ENCODE data around the gene SEMA4A. TPM values are rescaled to one million over a fixed set of nuclear protein-coding genes. Genes with fewer than 3 reads are reported as not detected.

The SEMA4A gene
- total and polyA plus RNA-seq, 9 of the 15 experiments (the other 6 are each of a cell fraction or from before 2014, with no cell fraction given): 0.04 to 1.7 (median 0.45) TPM

DNA sequence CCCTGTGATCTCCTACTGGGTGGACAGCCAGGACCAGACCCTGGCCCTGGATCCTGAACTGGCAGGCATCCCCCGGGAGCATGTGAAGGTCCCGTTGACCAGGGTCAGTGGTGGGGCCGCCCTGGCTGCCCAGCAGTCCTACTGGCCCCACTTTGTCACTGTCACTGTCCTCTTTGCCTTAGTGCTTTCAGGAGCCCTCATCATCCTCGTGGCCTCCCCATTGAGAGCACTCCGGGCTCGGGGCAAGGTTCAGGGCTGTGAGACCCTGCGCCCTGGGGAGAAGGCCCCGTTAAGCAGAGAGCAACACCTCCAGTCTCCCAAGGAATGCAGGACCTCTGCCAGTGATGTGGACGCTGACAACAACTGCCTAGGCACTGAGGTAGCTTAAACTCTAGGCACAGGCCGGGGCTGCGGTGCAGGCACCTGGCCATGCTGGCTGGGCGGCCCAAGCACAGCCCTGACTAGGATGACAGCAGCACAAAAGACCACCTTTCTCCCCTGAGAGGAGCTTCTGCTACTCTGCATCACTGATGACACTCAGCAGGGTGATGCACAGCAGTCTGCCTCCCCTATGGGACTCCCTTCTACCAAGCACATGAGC is 23.3 kb downstream of the SEMA4A start:
- no peak for TF ChIP-seq NR3C1 (CRISPR knock-in tag; IDR thresholded peaks at IDR 0.05)
- no peak for TF ChIP-seq HIVEP1 (CRISPR knock-in tag; IDR thresholded peaks at IDR 0.05)
- TF ChIP-seq GABPB1 (CRISPR knock-in tag; IDR thresholded peaks at IDR 0.05): no peak
- no peak for TF ChIP-seq ESRRA (IDR thresholded peaks at IDR 0.05; ENCODE audit: borderline replicate concordance, low read depth)
- TF ChIP-seq MAFG (tag; conservative IDR thresholded peaks at IDR 0.05): no peak
- TF ChIP-seq ZNF699 (CRISPR knock-in tag; IDR thresholded peaks at IDR 0.05; ENCODE audit: insufficient replicate concordance): no peak
- no peak for TF ChIP-seq ZNF436 (CRISPR knock-in tag; IDR thresholded peaks at IDR 0.05)
- no peak for TF ChIP-seq ZNF830 (CRISPR knock-in tag; IDR thresholded peaks at IDR 0.05)
- TF ChIP-seq RBM14 (IDR thresholded peaks at IDR 0.05; ENCODE audit: borderline replicate concordance, insufficient read depth, low read depth, low read length): no peak
- no peak for TF ChIP-seq FOXA1 (IDR thresholded peaks at IDR 0.05; ENCODE audit: borderline replicate concordance)
- intact Hi-C loops (cut with micrococcal nuclease) (no loop called here), in situ Hi-C loops (cut with MboI) (no loop called here)
- Histone ChIP-seq H3K27me3 (ENCODE audit: control insufficient read depth in 2 of 2, insufficient read depth in 2 of 2, low read length in 2 of 2) (no peaks in the 10 kb centered on the region), H3K4me2 (ENCODE audit: insufficient read depth, low read length) (no peak overlapping the region), H3K9ac (ENCODE audit: insufficient read depth in 1 of 2, low read depth in 2 of 2, low read length in 2 of 2) (peak overlapping the region in 1 of 2 experiments; percentile 69; a peak in 2 of 4 replicates), H2AFZ (ENCODE audit: low read depth, low read length) (no peak overlapping the region), H3K4me1 (replicated peaks in 1 of 2; ENCODE audit: control insufficient read depth in 2 of 2, insufficient read depth in 2 of 2, low read length in 2 of 2) (peaks cover 17 to 36% of the 10 kb centered on the region in 2 experiments; a peak in 4 of 5 replicates), H3K36me3 (ENCODE audit: control insufficient read depth, insufficient read depth, low read length) (no peaks in the 10 kb centered on the region), H3K79me2 (ENCODE audit: control insufficient read depth, insufficient read depth, low read length) (no peaks in the 10 kb centered on the region), H3K9me1 (ENCODE audit: control insufficient read depth, insufficient read depth, low read length) (no peaks in the 10 kb centered on the region), H3K9me3 (replicated peaks; ENCODE audit: control insufficient read depth, insufficient read depth, low read depth, low read length) (no peaks in the 10 kb centered on the region), H3K27ac (ENCODE audit: extremely low read depth, low read depth, low read length) (no peak overlapping the region), H4K20me1 (replicated peaks; ENCODE audit: control insufficient read depth, insufficient read depth, low read length) (no peaks in the 10 kb centered on the region), H3K4me3 (no peak overlapping the region)
- no peak for DNase-seq (ENCODE audit: extremely low read depth in 1 of 4, low spot score in 3 of 4)
- FAIRE-seq: no peak
- CTCF ChIA-PET (ENCODE audit: low intra/inter-chr PET ratio): no interaction called here
- no TSS peak for BruUV-seq (replicated peaks)
- no peak for ATAC-seq
- 61% methylated on average over 11 of the region's 12 CpGs for WGBS (ENCODE audit: insufficient coverage, low coverage, missing lambda C conversion rate)
- POLR2A ChIA-PET: interaction anchor here (0.6 to 2.0 kb wide), 6 partner anchors 9 to 101 kb away, joined by 3 to 5 read pairs (median 4); partner anchors contain the start of gene PMF1
